Body of pancreas (tissue), 4 donors: Measurements from ENCODE around the gene NEGR1. TPM values are rescaled to one million over a fixed set of nuclear protein-coding genes. Genes with fewer than 3 reads are reported as not detected.

ENCODE experiments used
- ATAC-seq: fragments of 150-250 bp; one replicate; pipeline ENCODE4 v1.9.1; 2016
- DNase-seq, 4 donors: peaks; one replicate each; pipeline ENCODE4 v3.0.0-alpha.2; 2019
- H3K27ac ChIP-seq, 4 donors: fragments of 200-600 bp; sonication (generic); 1 replicate in 3 of 4; 2 replicates in 1 of 4; pipeline versions ENCODE4 v1.5.1 to v1.6.1; 2016 to 2019; ENCODE audit warnings: mild to moderate bottlenecking in 1 of 4, mixed read lengths in 1 of 4, moderate library complexity in 1 of 4
- H3K27me3 ChIP-seq, 2 donors: fragments of 200-600 bp; sonication (generic); one replicate each; pipeline ENCODE4 v1.6.0; 2016; ENCODE audit warnings: mild to moderate bottlenecking in 1 of 2
- H3K36me3 ChIP-seq, 2 donors: fragments of 200-600 bp; sonication (generic); replicated peaks in 1 of 2; 2 replicates each; pipeline ENCODE4 v1.5.1; 2016; ENCODE audit warnings: low read depth in 2 of 2; ENCODE audit not compliant: insufficient read depth in 1 of 2
- H3K4me1 ChIP-seq: fragments of 200-600 bp; sonication (generic); one replicate; pipeline ENCODE4 v1.6.0; 2016
- H3K4me3 ChIP-seq, 2 donors: fragments of 200-600 bp; sonication (generic); 1 replicate in 1 of 2; 2 replicates in 1 of 2; pipeline ENCODE4 v1.5.1; 2016 to 2019
- H3K9me3 ChIP-seq, 3 donors: fragments of 200-600 bp; sonication (generic); 1 replicate in 2 of 3; 2 replicates in 1 of 3; pipeline ENCODE4 v1.5.1; 2016
- POLR2A ChIP-seq, 3 donors: fragments of 450-650 bp; IDR thresholded peaks; one replicate each; pipeline ENCODE4 v1.6.1; 2016; ENCODE audit warnings: antibody characterized with exemption in 3 of 3, mild to moderate bottlenecking in 2 of 3
- WGBS, 2 donors: methylation state at CpG; one replicate each; pipeline ENCODE4 v1.1.5; 2017; 5-methylcytosine and 5-hydroxymethylcytosine counted together
- intact Hi-C: fragments of 100-400 bp; cut with DNase I; formaldehyde crosslinking; loops from one replicate; pipeline ENCODE4 v1.15.1; 2023
- total RNA-seq, 2 donors: library from RNA; depleted of rRNA; stranded (reverse); fragments of >200 nt; gene quantifications; one replicate each; pipeline ENCODE4 v1.1.0, GENCODE V29; 2016
- TF ChIP-seq, protein P1 (sequence below), 7 experiments: fragments of 450-650 bp in 4 of 7; fragments of 200-600 bp in 3 of 7; sonication (generic) in 3 of 7; IDR thresholded peaks; one replicate each; pipeline ENCODE4 v1.5.1; 2016 to 2019; ENCODE audit warnings: antibody characterized with exemption in 7 of 7

The NEGR1 gene
- total RNA-seq, 2 donors from 2014 or later = 6.3 to 9.6 TPM

DNA sequence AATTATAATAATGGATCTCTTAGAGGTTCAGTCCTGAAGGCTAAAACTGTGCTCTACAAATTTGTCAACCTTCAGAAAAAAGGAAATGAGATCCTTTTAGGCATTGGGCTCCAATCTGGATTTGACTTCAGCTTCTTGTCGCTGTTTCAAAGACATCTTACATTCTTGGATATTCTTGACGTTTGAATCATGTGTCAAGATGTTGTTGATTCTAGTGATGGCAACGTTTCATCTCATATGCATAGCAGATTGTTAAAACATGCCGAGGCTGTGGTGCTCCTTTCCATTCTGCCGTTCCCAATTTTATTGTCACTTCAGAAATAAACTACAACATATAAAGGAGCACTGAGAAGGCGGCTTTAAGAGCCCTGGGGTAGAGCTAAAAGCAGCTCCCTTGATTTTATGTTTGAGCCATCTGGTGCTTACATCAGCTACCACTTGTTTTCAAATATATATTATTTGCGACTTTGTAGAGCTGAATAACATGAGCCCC lies 733.9 kb downstream of the NEGR1 start:
- WGBS, 2 donors = 65 to 73% methylated on average over 7 of the region's 7 CpGs

DNA sequence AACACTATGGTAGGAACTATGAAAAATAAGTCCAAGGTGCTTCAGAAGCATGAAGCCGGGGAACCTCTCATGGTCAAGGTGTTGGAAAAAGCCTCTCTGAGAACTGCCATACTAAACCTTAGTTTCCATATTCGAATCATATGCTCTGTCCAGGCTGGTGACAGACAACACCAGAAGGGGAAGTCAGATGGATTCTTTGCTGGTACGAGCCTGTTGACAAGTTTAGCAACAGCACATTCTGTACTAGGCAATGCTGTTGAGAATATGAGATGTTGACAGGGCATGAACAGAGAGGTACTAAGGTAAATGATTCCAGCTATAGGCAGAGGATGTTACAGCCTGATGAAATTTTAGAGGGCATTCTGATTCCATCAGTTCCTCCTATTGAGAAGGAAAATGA lies 740.2 kb downstream of the NEGR1 start:
- no peaks in the 10 kb centered on the region for H3K27me3 ChIP-seq
- ATAC-seq = no peak
- DNase-seq = no peak
- H3K4me3 ChIP-seq = no peak overlapping the region
- TF ChIP-seq, protein P1, sequence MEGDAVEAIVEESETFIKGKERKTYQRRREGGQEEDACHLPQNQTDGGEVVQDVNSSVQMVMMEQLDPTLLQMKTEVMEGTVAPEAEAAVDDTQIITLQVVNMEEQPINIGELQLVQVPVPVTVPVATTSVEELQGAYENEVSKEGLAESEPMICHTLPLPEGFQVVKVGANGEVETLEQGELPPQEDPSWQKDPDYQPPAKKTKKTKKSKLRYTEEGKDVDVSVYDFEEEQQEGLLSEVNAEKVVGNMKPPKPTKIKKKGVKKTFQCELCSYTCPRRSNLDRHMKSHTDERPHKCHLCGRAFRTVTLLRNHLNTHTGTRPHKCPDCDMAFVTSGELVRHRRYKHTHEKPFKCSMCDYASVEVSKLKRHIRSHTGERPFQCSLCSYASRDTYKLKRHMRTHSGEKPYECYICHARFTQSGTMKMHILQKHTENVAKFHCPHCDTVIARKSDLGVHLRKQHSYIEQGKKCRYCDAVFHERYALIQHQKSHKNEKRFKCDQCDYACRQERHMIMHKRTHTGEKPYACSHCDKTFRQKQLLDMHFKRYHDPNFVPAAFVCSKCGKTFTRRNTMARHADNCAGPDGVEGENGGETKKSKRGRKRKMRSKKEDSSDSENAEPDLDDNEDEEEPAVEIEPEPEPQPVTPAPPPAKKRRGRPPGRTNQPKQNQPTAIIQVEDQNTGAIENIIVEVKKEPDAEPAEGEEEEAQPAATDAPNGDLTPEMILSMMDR (IDR thresholded peaks at IDR 0.05) = no peak
- no peak for TF ChIP-seq POLR2A (IDR thresholded peaks at IDR 0.05)
- no peaks in the 10 kb centered on the region for H3K4me1 ChIP-seq
- 59 to 60% methylated on average over 3 of the region's 3 CpGs for WGBS, 2 donors
- H3K9me3 ChIP-seq = no peaks in the 10 kb centered on the region
- no peak overlapping the region for H3K27ac ChIP-seq
- intact Hi-C loops = no loop called here
- no peaks in the 10 kb centered on the region for H3K36me3 ChIP-seq

More for the DNA sequence above, 733.9 kb downstream of the NEGR1 start:
- Histone ChIP-seq H3K4me1 (no peaks in the 10 kb centered on the region), H3K27ac (no peak overlapping the region), H3K27me3 (no peaks in the 10 kb centered on the region), H3K9me3 (no peaks in the 10 kb centered on the region), H3K4me3 (no peak overlapping the region), H3K36me3 (no peaks in the 10 kb centered on the region)
- DNase-seq = no peak
- intact Hi-C loops = no loop called here
- no peak for TF ChIP-seq POLR2A (IDR thresholded peaks at IDR 0.05)
- TF ChIP-seq, protein P1 (IDR thresholded peaks at IDR 0.05) = no peak
- no peak for ATAC-seq

DNA sequence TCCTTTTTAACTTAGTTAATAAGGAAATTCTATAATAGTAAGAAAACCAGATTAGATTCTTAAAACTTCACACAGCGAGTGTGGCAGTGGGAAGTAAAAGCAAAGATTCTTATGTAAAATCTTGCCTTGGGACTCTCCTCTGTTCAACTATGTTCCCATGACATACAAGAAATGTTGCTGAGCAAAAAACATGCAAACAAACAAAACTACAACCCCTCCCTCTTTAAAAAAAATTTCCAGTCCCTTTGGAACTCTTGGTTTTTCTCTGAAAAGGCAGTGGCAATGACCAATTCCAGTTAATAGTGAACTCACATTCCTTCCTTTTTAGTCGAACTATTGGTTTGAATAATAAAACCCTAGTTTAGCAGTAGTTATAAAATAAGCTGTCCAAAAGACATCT lies 748.4 kb downstream of the NEGR1 start:
- intact Hi-C loops = no loop called here
- H3K27ac ChIP-seq = no peak overlapping the region
- no peaks in the 10 kb centered on the region for H3K4me1 ChIP-seq
- H3K9me3 ChIP-seq = no peaks in the 10 kb centered on the region
- no peak for TF ChIP-seq POLR2A (IDR thresholded peaks at IDR 0.05)
- TF ChIP-seq, protein P1 (IDR thresholded peaks at IDR 0.05) = no peak
- ATAC-seq (no peak), DNase-seq (no peak)
- WGBS, 2 donors = 56 to 67% methylated on average over 2 of the region's 2 CpGs
- H3K36me3 ChIP-seq = no peaks in the 10 kb centered on the region
- H3K4me3 ChIP-seq = no peak overlapping the region
- H3K27me3 ChIP-seq = no peaks in the 10 kb centered on the region

DNA sequence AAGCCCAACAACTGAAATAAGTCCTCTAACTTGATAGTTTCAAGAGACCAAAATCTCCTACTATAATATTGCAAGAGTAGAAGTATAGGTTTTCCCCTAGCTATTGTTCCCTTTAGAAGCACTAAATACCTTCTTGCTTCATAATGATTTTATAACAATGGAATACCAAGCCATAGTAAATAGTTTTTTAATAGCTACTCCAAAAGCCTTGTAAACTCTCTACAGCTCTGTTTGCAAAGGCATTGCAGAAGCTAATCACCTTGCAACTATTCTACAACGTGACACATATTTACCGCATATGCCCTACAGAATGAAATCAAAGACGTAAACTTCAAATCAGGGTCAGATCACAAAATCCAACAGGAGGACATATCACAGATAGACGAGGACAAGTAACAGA lies 750.0 kb downstream of the NEGR1 start:
- DNase-seq (no peak), ATAC-seq (no peak)
- Histone ChIP-seq H3K4me1 (no peaks in the 10 kb centered on the region), H3K4me3 (no peak overlapping the region), H3K27me3 (no peaks in the 10 kb centered on the region), H3K9me3 (no peaks in the 10 kb centered on the region), H3K36me3 (no peaks in the 10 kb centered on the region), H3K27ac (no peak overlapping the region)
- 55 to 69% methylated on average over 4 of the region's 4 CpGs for WGBS, 2 donors
- intact Hi-C loops = no loop called here
- no peak for TF ChIP-seq POLR2A (IDR thresholded peaks at IDR 0.05)
- TF ChIP-seq, protein P1 (IDR thresholded peaks at IDR 0.05) = no peak

DNA sequence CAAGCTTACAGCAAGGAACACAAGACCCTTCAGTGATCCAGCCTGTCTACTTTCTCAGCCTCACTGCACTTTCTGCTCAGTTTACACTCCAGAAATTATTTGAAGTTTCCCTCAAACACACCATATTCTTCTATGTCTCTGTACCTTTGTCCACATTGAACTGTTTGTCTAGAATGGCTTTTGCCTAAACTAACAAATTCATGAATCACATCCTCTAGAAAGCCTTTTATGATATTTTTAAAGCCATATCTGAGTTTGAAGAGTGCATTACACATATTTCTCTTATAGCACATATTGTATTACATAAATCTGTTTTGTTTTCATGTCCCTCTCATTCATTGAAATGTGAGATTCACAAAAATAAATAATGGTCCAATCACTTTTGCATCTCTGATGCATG lies 755.5 kb downstream of the NEGR1 start:
- DNase-seq = no peak
- TF ChIP-seq, protein P1 (IDR thresholded peaks at IDR 0.05) = no peak
- no peak for TF ChIP-seq POLR2A (IDR thresholded peaks at IDR 0.05)
- Histone ChIP-seq H3K4me1 (no peaks in the 10 kb centered on the region), H3K9me3 (no peaks in the 10 kb centered on the region), H3K27ac (no peak overlapping the region), H3K27me3 (no peaks in the 10 kb centered on the region), H3K36me3 (no peaks in the 10 kb centered on the region), H3K4me3 (no peak overlapping the region)
- intact Hi-C loops = no loop called here
- no peak for ATAC-seq
